ENCODE data around the gene PKP2. TPM values are rescaled to one million over a fixed set of nuclear protein-coding genes. Genes with fewer than 3 reads are reported as not detected.

Gene PKP2
- total and polyA plus RNA-seq, 2 of the 13 experiments (the other 11 are each of a cell fraction or from before 2014, with no cell fraction given), result 15.1 to 25.3 TPM

- Histone ChIP-seq H3K79me2 (ENCODE audit: insufficient read depth, low read length) (no peaks in the 10 kb centered on the region), H3K4me2 (ENCODE audit: low read depth, low read length) (no peak overlapping the region), H3K27me3 (ENCODE audit: control insufficient read depth in 1 of 2, insufficient read depth in 2 of 2, low read length in 2 of 2) (no peaks in the 10 kb centered on the region), H2AFZ (ENCODE audit: low read length) (no peak overlapping the region), H3K4me3 (replicated peaks in 1 of 3; ENCODE audit: insufficient read depth in 1 of 3, low read depth in 2 of 3, low read length in 3 of 3) (no peak overlapping the region), H3K27ac (ENCODE audit: extremely low read length, insufficient read depth, low read length) (no peak overlapping the region), H3K36me3 (replicated peaks in 1 of 2; ENCODE audit: control insufficient read depth in 1 of 2, insufficient read depth in 2 of 2, low read length in 2 of 2) (peaks cover 11 to 32% of the 10 kb centered on the region in 2 experiments), H3K9ac (ENCODE audit: insufficient read depth, low read depth, low read length) (no peak overlapping the region), H4K20me1 (ENCODE audit: insufficient read depth, low read length) (no peaks in the 10 kb centered on the region), H3K9me3 (ENCODE audit: low read length) (no peaks in the 10 kb centered on the region), H3K4me1 (ENCODE audit: insufficient read depth, low read length) (no peaks in the 10 kb centered on the region)
- BruUV-seq (replicated peaks), result no TSS peak
- intact Hi-C loops (cut with micrococcal nuclease; ENCODE audit: unreplicated experiment) (no loop called here), in situ Hi-C loops (cut with HindIII; ENCODE audit: extremely low pct_ligation_motif_present, low pct_unique_long_range_greater_than_20kb) (no loop called here)
- ATAC-seq (no peak), FAIRE-seq (no peak), DNase-seq (ENCODE audit: low spot score) (no peak)
- no peak for TF ChIP-seq GABPA (IDR thresholded peaks at IDR 0.05; ENCODE audit: low read depth, low read length)
- TF ChIP-seq GABPA (CRISPR knock-in tag; IDR thresholded peaks at IDR 0.05; ENCODE audit: low read depth), result no peak
- no peak for TF ChIP-seq CENPT (CRISPR knock-in tag; IDR thresholded peaks at IDR 0.05; ENCODE audit: low read depth)
- TF ChIP-seq ZNF280B (CRISPR knock-in tag; IDR thresholded peaks at IDR 0.05; ENCODE audit: borderline replicate concordance), result no peak
- TF ChIP-seq TMF1 (CRISPR knock-in tag; IDR thresholded peaks at IDR 0.05; ENCODE audit: low read depth), result no peak
- no peak for TF ChIP-seq MEIS2 (CRISPR knock-in tag; IDR thresholded peaks at IDR 0.05)
- TF ChIP-seq ZXDC (CRISPR knock-in tag; IDR thresholded peaks at IDR 0.05), result no peak
- TF ChIP-seq NFKB2 (CRISPR knock-in tag; IDR thresholded peaks at IDR 0.05; ENCODE audit: borderline replicate concordance), result no peak
- TF ChIP-seq AFF4 (CRISPR knock-in tag; IDR thresholded peaks at IDR 0.05), result no peak
- TF ChIP-seq CCDC6 (CRISPR knock-in tag; IDR thresholded peaks at IDR 0.05), result no peak
- no peak for TF ChIP-seq RBM22 (optimal IDR thresholded peaks at IDR 0.05; ENCODE audit: low read length)
- WGBS (ENCODE audit: low lambda C conversion rate), result 93% methylated on average over 3 of the region's 3 CpGs
- ChIA-PET POLR2A (no interaction called here), CTCF (ENCODE audit: low intra/inter-chr PET ratio, low total read pairs) (no interaction called here)
Observed at GRCh38 chr12:32826807-32827412, 69.7 kb downstream of the PKP2 start.
